ENCODE data around the gene AADACL2. TPM values are rescaled to one million over a fixed set of nuclear protein-coding genes. Genes with fewer than 3 reads are reported as not detected.

Gene AADACL2
- total and polyA plus RNA-seq, 2 donors (not counting 1 experiment from before 2014, with no cell fraction given), result not detected

- no peaks in the 10 kb centered on the region for H3K27me3 Mint-ChIP-seq
- ChIA-PET CTCF (no interaction called here), POLR2A (no interaction called here)
- no peak overlapping the region for H3K27ac Mint-ChIP-seq
- ATAC-seq (ENCODE audit: low read depth) (no peak), DNase-seq (no peak)
- no peak overlapping the region for H3K9ac ChIP-seq (ENCODE audit: low read length)
- TF ChIP-seq CTCF (IDR thresholded peaks at IDR 0.05), result no peak
- no peak for TF ChIP-seq EZH2 (IDR thresholded peaks at IDR 0.05; ENCODE audit: borderline replicate concordance, insufficient read depth, low read depth, low read length, poor library complexity, severe bottlenecking)
- no peaks in the 10 kb centered on the region for H3K4me1 ChIP-seq (ENCODE audit: control insufficient read depth in 2 of 2, insufficient read depth in 2 of 2, low read length in 2 of 2)
- no peaks in the 10 kb centered on the region for H3K9me3 Mint-ChIP-seq (ENCODE audit: insufficient read depth)
- H3K27me3 ChIP-seq (replicated peaks in 1 of 4; ENCODE audit: control extremely low read depth in 1 of 4, control insufficient read depth in 3 of 4, insufficient read depth in 4 of 4, low read length in 3 of 4), result no peaks in the 10 kb centered on the region
- H3K36me3 ChIP-seq (replicated peaks in 1 of 2; ENCODE audit: control extremely low read depth in 1 of 2, control insufficient read depth in 1 of 2, extremely low read depth in 1 of 2, insufficient read depth in 2 of 2, low read length in 1 of 2), result no peaks in the 10 kb centered on the region
- H3K79me2 ChIP-seq (ENCODE audit: control insufficient read depth, insufficient read depth, low read length), result no peaks in the 10 kb centered on the region
- H2AFZ ChIP-seq (ENCODE audit: insufficient read depth, low read depth, low read length, poor library complexity, severe bottlenecking), result no peak overlapping the region
- no peaks in the 10 kb centered on the region for H3K4me1 Mint-ChIP-seq
- H3K4me3 ChIP-seq (ENCODE audit: control extremely low read depth in 1 of 5, extremely low read depth in 1 of 5, insufficient read depth in 1 of 5, low read depth in 2 of 5, low read length in 4 of 5), result no peak overlapping the region
- H4K20me1 ChIP-seq (ENCODE audit: control insufficient read depth, insufficient read depth, low read length, poor library complexity, severe bottlenecking), result no peaks in the 10 kb centered on the region
- whole genome bisulfite sequencing (ENCODE audit: insufficient coverage), result no CpG with 5 or more reads among the region's 1 CpG
- H3K4me2 ChIP-seq (replicated peaks; ENCODE audit: low read depth, low read length, poor library complexity, severe bottlenecking), result no peak overlapping the region
- H3K9me3 ChIP-seq (ENCODE audit: control extremely low read depth in 1 of 3, control insufficient read depth in 2 of 3, insufficient read depth in 1 of 3, low read length in 2 of 3), result no peaks in the 10 kb centered on the region
- H3K27ac ChIP-seq (ENCODE audit: low read length in 2 of 2), result no peak overlapping the region
- no peak overlapping the region for H3K4me3 Mint-ChIP-seq
- intact Hi-C loops (cut with micrococcal nuclease), result no loop called here
Measured at GRCh38 chr3:151768393-151768930, 34.7 kb downstream of the AADACL2 start.

- TF ChIP-seq EZH2 (IDR thresholded peaks at IDR 0.05; ENCODE audit: borderline replicate concordance, insufficient read depth, low read depth, low read length, poor library complexity, severe bottlenecking) (no peak), CTCF (IDR thresholded peaks at IDR 0.05) (no peak)
- Histone ChIP-seq H2AFZ (ENCODE audit: insufficient read depth, low read depth, low read length, poor library complexity, severe bottlenecking) (no peak overlapping the region), H3K9ac (ENCODE audit: low read length) (no peak overlapping the region), H3K36me3 (replicated peaks in 1 of 2; ENCODE audit: control extremely low read depth in 1 of 2, control insufficient read depth in 1 of 2, extremely low read depth in 1 of 2, insufficient read depth in 2 of 2, low read length in 1 of 2) (no peaks in the 10 kb centered on the region), H3K4me2 (replicated peaks; ENCODE audit: low read depth, low read length, poor library complexity, severe bottlenecking) (no peak overlapping the region), H3K4me1 (ENCODE audit: control insufficient read depth in 2 of 2, insufficient read depth in 2 of 2, low read length in 2 of 2) (no peaks in the 10 kb centered on the region), H3K9me3 (ENCODE audit: control extremely low read depth in 1 of 3, control insufficient read depth in 2 of 3, insufficient read depth in 1 of 3, low read length in 2 of 3) (no peaks in the 10 kb centered on the region), H4K20me1 (ENCODE audit: control insufficient read depth, insufficient read depth, low read length, poor library complexity, severe bottlenecking) (no peaks in the 10 kb centered on the region), H3K27ac (ENCODE audit: low read length in 2 of 2) (no peak overlapping the region), H3K4me3 (ENCODE audit: control extremely low read depth in 1 of 5, extremely low read depth in 1 of 5, insufficient read depth in 1 of 5, low read depth in 2 of 5, low read length in 4 of 5) (no peak overlapping the region), H3K27me3 (replicated peaks in 1 of 4; ENCODE audit: control extremely low read depth in 1 of 4, control insufficient read depth in 3 of 4, insufficient read depth in 4 of 4, low read length in 3 of 4) (no peaks in the 10 kb centered on the region), H3K79me2 (ENCODE audit: control insufficient read depth, insufficient read depth, low read length) (no peaks in the 10 kb centered on the region)
- H3K27ac Mint-ChIP-seq, result no peak overlapping the region
- H3K9me3 Mint-ChIP-seq (ENCODE audit: insufficient read depth), result no peaks in the 10 kb centered on the region
- intact Hi-C loops (cut with micrococcal nuclease), result no loop called here
- ATAC-seq (ENCODE audit: low read depth) (no peak), DNase-seq (no peak)
- no peaks in the 10 kb centered on the region for H3K4me1 Mint-ChIP-seq
- H3K27me3 Mint-ChIP-seq, result no peaks in the 10 kb centered on the region
- CTCF ChIA-PET, result no interaction called here
- POLR2A ChIA-PET, result no interaction called here
- WGBS (ENCODE audit: insufficient coverage), result 80% methylated on average over 1 of the region's 2 CpGs
- H3K4me3 Mint-ChIP-seq, result no peak overlapping the region
Measured at GRCh38 chr3:151769175-151769574, 35.4 kb downstream of the AADACL2 start.

All from B cell (primary cell).